ENCODE data around the gene KRT81.
A peak's percentile ranks its signal among the peaks of the same experiment; 100 is the strongest.

The KRT81 gene

DNA sequence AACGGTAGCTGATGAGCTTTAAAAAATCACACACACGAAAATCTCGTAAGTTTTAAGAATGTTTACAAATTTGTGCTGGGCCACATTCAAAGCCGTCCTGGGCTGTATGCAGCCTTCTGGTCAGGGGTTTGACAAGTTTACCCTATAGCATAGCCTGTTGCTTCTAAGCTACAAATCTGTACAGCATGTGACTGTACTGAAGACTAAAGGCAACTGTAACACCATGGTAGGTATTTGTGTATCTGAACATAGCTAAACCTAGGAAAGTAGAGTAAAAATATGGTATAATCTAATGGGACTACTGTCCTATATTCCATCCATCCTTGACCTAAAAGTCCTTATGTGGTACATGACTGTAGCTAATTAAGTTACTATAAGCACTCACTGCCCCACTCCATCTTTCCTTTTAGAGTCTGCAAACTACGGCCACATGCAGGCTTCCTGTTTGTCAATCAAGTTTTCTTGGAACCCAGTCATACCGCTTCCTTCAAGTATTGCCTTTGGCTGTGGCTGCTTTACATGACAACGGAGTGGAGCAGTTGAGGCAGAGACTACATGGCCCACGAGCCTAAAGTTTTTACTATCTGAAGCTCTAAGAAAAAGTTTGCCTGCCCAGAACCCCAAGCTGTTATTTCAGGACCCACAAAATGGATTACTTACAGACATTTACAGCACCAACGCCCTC is 39.8 kb downstream of the KRT81 start:
- Histone ChIP-seq H3K27ac (ENCODE audit: low read depth, low read length) (no peak overlapping the region), H3K27me3 (ENCODE audit: control insufficient read depth, insufficient read depth, low read length) (peaks cover 89% of the 10 kb centered on the region)

DNA sequence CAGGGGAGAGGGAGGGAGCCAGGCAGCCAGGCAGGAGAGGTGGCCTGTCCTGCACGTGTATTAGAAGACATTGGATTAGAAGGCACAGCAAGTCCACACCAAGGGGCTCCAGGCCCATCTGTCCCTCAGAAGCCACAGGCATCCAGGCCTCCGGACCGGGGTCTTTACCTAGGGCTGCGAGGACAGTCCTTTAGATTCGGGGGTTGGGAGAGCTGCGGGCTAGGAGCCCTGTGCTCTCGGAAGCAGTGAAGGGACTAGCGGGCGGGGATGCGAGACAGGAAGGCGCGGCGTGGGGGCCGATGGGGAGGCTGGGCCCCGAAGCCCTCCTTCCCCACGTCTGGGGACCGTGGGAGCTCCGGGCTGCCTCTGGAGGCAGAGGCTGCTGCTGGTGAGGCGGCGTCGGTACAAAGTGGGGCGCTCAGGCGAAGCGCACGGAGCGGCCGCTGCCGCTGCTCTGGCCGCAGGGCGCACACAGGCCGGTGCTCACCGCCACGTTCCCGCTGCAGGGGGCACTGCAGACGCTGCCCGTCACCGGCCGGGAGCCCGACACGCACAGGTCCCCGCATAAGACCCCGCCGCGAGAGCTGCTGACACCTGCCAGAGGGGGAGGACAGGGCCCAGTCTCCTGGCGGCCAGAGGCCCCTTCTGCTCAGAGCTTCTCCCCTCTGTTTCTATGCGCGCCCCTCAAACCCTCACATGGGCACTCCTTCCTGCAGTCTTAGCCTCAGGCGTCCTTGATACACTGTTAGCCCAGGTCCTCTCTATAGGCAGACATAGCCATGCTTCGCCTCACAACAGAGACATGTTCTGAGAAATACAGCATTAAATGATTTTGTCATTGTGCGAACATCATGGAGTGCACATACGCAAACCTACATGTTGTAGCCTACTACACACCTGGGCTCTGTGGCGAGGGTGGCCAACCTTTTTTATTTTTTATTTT is 41.0 kb downstream of the KRT81 start:
- Histone ChIP-seq H3K4me3 (ENCODE audit: low read depth, low read length) (peak overlapping the region; percentile 37), H3K27ac (ENCODE audit: low read depth, low read length) (no peak overlapping the region), H3K4me1 (ENCODE audit: control insufficient read depth, insufficient read depth, low read length) (peaks cover 19% of the 10 kb centered on the region; the same call in 1 of the 2 replicates), H3K36me3 (ENCODE audit: control insufficient read depth, insufficient read depth, low read length) (no peaks in the 10 kb centered on the region), H3K27me3 (ENCODE audit: control insufficient read depth, insufficient read depth, low read length) (peaks cover 87% of the 10 kb centered on the region), H3K9me3 (ENCODE audit: control insufficient read depth, insufficient read depth, low read depth, low read length) (no peaks in the 10 kb centered on the region), H3K9ac (ENCODE audit: low read length) (no peak overlapping the region)

More for the DNA sequence above, 39.8 kb downstream of the KRT81 start:
- Histone ChIP-seq H3K4me1 (ENCODE audit: control insufficient read depth, insufficient read depth, low read length) (peaks cover 22% of the 10 kb centered on the region; the same call in 1 of the 2 replicates), H3K36me3 (ENCODE audit: control insufficient read depth, insufficient read depth, low read length) (no peaks in the 10 kb centered on the region), H3K4me3 (ENCODE audit: low read depth, low read length) (no peak overlapping the region), H3K9ac (ENCODE audit: low read length) (no peak overlapping the region), H3K9me3 (ENCODE audit: control insufficient read depth, insufficient read depth, low read depth, low read length) (no peaks in the 10 kb centered on the region)

DNA sequence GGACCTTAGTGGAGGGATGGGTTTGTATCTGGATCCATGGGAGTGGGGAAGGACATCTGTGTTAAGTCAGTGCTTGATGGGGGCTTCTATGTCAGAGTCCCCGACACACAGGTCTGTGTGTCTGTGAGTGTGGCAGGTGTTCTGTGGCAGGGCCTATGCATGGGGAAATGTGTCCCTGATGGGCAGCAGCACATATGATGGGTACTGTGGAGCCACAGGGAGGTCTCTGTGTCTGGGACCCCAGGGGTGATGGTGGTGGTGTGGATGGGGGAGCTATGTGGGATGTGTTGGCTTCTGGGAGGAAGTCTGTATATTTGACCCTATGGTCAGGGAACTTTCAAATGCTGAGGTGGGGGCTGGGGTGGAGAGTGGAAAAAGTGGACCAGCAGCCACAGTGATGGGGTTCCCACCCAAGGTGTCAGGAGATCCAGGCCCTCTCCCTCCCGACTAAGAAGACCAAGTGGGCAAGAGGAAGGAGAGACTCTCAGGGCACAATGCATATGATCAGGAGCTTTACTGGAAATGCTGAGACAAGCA is 41.8 kb downstream of the KRT81 start:
- peak overlapping the region; percentile 37 for H3K4me3 ChIP-seq (ENCODE audit: low read depth, low read length)
- no peaks in the 10 kb centered on the region for H3K36me3 ChIP-seq (ENCODE audit: control insufficient read depth, insufficient read depth, low read length)
- peaks cover 20% of the 10 kb centered on the region; the same call in 1 of the 2 replicates for H3K4me1 ChIP-seq (ENCODE audit: control insufficient read depth, insufficient read depth, low read length)
- no peaks in the 10 kb centered on the region for H3K9me3 ChIP-seq (ENCODE audit: control insufficient read depth, insufficient read depth, low read depth, low read length)
- peaks cover 80% of the 10 kb centered on the region for H3K27me3 ChIP-seq (ENCODE audit: control insufficient read depth, insufficient read depth, low read length)
- no peak overlapping the region for H3K9ac ChIP-seq (ENCODE audit: low read length)
- no peak overlapping the region for H3K27ac ChIP-seq (ENCODE audit: low read depth, low read length)

DNA sequence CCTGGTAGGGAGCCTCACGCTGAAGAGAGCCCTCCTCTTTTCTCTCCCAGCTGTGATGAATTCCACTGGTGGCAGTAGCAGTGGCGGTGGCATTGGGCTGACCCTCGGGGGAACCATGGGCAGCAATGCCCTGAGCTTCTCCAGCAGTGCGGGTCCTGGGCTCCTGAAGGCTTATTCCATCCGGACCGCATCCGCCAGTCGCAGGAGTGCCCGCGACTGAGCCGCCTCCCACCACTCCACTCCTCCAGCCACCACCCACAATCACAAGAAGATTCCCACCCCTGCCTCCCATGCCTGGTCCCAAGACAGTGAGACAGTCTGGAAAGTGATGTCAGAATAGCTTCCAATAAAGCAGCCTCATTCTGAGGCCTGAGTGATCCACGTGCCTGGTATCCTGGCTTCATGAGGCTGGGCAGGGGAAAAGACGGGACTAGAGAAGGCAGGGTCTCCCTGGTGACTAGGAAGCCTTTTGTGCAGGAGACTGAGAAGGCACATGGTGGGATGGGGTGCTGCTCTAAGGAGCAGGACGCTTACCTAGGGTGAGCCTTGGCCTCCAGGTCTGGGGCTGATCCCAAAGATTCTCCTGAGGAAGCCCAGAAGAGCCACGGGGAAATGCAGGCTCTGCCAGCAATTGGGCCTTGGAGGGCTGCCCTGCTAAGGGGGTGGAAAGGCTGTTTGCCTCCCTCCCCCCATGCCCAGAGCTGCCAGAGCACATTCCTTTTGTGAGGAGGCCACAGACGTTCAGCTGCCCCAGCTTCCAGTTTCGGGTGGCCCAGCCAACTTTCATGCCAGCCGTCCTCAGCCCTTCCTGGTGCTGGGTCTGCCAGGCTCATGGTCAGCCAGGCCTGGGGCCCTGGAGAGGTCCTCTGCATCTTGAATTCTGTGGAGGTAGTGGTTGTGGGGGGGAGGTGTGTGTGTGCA is 42.5 kb downstream of the KRT81 start:
- H3K27ac ChIP-seq (ENCODE audit: low read depth, low read length), result no peak overlapping the region
- H3K9me3 ChIP-seq (ENCODE audit: control insufficient read depth, insufficient read depth, low read depth, low read length), result no peaks in the 10 kb centered on the region
- peaks cover 28% of the 10 kb centered on the region; the same call in 1 of the 2 replicates for H3K4me1 ChIP-seq (ENCODE audit: control insufficient read depth, insufficient read depth, low read length)
- no peaks in the 10 kb centered on the region for H3K36me3 ChIP-seq (ENCODE audit: control insufficient read depth, insufficient read depth, low read length)
- no peak overlapping the region for H3K4me3 ChIP-seq (ENCODE audit: low read depth, low read length)
- H3K9ac ChIP-seq (ENCODE audit: low read length), result no peak overlapping the region
- peaks cover 72% of the 10 kb centered on the region for H3K27me3 ChIP-seq (ENCODE audit: control insufficient read depth, insufficient read depth, low read length)

DNA sequence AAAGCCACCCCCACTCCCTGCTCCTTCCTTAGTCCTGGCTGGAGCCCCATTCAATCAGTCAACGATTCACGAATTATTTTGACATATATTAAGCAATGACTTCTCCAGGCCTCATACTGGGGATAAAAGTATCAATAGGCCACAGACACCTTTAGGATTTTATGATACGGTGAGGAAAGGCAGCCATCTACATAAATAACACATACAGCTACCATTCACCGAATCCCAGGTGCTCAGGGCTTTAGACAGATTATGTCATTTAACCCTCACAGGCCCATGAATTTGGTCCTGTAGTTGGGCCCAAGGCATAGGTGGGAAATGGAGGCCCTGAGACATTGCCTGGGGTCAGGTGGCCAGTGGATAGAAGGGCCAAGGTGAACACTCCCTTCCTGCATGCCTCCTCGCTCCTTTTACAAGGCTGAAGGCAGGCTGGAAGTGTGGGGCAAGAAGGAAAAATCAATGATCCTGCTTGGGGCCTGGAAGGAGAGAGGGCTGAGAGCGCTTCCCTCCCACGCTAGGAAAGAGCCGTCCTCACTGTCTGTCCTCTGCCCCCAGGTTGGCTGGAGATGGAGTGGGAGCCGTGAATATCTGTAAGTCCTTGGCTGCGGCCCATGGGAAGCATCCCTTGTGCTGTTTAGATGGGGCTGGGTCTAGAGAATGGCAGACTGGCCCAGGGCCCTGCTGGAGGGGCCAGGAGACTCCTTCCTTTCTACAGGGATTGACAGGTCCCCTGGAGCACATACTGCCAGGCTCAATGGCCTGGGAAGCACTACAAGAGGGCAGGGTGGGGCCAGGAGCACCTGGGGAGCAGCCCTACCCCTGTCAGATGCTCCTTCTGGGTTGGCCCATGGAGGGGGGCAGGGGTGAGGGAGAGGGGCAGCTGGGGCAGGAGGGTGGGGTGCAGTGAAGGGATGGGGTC is 43.5 kb downstream of the KRT81 start:
- peaks cover 34% of the 10 kb centered on the region; the same call in 1 of the 2 replicates for H3K4me1 ChIP-seq (ENCODE audit: control insufficient read depth, insufficient read depth, low read length)

DNA sequence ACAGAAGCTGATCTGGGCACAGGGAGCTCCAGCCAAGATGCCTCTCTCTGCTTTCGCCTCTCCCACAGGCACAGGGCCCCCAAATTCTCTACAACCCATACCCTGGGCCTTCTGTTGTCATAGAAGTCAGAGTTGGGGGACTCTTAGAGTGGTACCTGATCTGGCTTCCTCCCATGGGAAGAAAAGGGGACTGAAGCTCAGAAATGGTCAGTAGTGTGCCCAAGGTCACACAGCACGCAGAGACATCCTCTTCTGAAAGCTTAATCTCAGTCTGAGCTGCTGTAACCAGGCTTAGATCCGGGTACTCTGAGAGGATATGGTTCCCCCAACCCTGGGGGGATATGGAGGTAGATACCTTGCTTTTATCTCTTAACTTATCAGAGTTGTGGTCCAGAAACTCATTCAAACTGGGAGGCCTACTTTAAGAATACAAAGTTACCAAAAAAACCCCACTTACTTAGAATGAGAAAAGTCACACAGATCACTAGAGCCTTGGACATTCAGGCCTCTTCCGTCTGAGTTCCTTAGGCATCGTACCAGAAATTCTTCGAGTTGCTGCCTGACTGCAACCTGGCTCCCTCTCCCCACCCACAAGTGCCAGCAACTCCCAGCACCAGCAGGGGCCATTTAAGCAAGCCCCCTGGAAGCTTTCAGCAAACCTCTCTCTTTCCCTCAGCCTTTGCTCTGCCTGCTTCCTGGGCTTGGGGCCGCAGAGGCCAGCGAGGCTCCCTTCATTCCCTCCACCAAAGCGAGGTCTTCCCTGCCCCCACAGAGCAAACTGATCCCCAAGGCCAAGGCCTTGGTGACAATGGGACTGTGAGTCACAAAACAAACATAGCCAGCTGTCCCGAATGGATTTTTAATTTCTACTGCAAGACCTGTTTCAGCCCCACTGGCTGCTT is 44.4 kb downstream of the KRT81 start:
- H3K36me3 ChIP-seq (ENCODE audit: control insufficient read depth, insufficient read depth, low read length), result no peaks in the 10 kb centered on the region
- peaks cover 34% of the 10 kb centered on the region; the same call in 1 of the 2 replicates for H3K4me1 ChIP-seq (ENCODE audit: control insufficient read depth, insufficient read depth, low read length)
- no peak overlapping the region for H3K9ac ChIP-seq (ENCODE audit: low read length)
- no peak overlapping the region for H3K27ac ChIP-seq (ENCODE audit: low read depth, low read length)
- H3K27me3 ChIP-seq (ENCODE audit: control insufficient read depth, insufficient read depth, low read length), result peaks cover 55% of the 10 kb centered on the region
- no peaks in the 10 kb centered on the region for H3K9me3 ChIP-seq (ENCODE audit: control insufficient read depth, insufficient read depth, low read depth, low read length)
- H3K4me3 ChIP-seq (ENCODE audit: low read depth, low read length), result no peak overlapping the region

More for the DNA sequence above, 43.5 kb downstream of the KRT81 start:
- H3K9me3 ChIP-seq (ENCODE audit: control insufficient read depth, insufficient read depth, low read depth, low read length), result no peaks in the 10 kb centered on the region
- no peaks in the 10 kb centered on the region for H3K36me3 ChIP-seq (ENCODE audit: control insufficient read depth, insufficient read depth, low read length)
- no peak overlapping the region for H3K9ac ChIP-seq (ENCODE audit: low read length)
- H3K4me3 ChIP-seq (ENCODE audit: low read depth, low read length), result no peak overlapping the region
- H3K27ac ChIP-seq (ENCODE audit: low read depth, low read length), result no peak overlapping the region
- H3K27me3 ChIP-seq (ENCODE audit: control insufficient read depth, insufficient read depth, low read length), result peaks cover 64% of the 10 kb centered on the region

DNA sequence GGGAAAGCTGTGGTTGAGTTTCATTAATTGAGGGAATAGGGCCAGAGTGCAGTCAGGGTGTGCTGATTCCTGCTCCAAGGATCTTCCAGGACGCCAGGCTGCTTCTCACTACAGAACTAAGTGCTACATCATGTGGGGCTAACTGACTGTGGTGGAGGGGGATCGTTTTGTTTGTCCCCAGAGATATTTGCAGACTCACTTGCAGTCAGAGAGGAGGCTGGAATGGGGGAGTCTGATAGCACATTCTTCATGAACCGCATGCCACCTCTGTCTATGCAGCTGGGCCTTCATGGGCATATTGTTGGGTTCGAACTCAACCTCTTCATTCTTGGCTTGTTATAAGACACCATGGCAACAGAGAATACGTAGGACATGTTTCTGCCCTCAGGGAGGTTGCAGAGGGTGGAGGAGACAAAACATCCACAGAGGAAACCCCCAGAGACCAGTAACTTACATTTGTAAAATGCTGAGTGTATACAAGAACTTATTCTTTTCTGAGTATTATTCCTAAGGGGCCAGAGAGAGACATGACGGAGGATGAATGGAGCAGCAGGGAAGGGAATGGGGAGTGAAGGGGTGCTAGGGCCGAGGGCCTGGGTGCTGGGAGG is 45.3 kb downstream of the KRT81 start:
- peaks cover 37% of the 10 kb centered on the region; the same call in 1 of the 2 replicates for H3K4me1 ChIP-seq (ENCODE audit: control insufficient read depth, insufficient read depth, low read length)

DNA sequence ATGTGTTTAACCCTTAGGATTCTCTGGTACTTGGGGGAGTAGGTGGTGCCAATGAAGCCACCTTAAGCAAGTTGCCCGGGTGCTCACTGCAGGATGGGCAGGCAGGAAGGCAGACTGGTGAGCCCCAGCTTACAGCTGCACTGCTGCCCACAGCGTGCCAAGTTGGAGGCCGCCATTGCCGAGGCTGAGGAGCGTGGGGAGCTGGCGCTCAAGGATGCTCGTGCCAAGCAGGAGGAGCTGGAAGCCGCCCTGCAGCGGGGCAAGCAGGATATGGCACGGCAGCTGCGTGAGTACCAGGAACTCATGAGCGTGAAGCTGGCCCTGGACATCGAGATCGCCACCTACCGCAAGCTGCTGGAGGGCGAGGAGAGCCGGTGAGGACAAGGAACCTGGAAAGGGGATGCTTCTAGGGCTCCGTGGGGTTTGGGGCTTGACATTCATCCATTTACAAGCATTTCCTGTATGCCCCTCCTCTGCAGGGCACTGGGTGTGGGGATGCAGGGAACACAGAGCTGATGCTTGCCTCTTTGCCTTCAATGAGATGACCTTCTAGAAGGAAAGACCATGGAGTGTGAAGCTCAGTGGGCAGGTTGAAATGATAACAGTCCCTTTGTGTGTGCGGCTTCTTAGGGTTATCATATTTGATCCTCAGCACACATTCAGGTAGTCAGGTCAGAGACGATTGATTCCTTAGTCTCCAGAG is 45.9 kb downstream of the KRT81 start:
- Histone ChIP-seq H3K9ac (ENCODE audit: low read length) (no peak overlapping the region), H3K4me1 (ENCODE audit: control insufficient read depth, insufficient read depth, low read length) (peaks cover 37% of the 10 kb centered on the region; the same call in 1 of the 2 replicates), H3K9me3 (ENCODE audit: control insufficient read depth, insufficient read depth, low read depth, low read length) (no peaks in the 10 kb centered on the region), H3K36me3 (ENCODE audit: control insufficient read depth, insufficient read depth, low read length) (no peaks in the 10 kb centered on the region), H3K4me3 (ENCODE audit: low read depth, low read length) (no peak overlapping the region), H3K27ac (ENCODE audit: low read depth, low read length) (no peak overlapping the region), H3K27me3 (ENCODE audit: control insufficient read depth, insufficient read depth, low read length) (peaks cover 40% of the 10 kb centered on the region)

More for the DNA sequence above, 45.3 kb downstream of the KRT81 start:
- H3K9ac ChIP-seq (ENCODE audit: low read length), result no peak overlapping the region
- no peak overlapping the region for H3K27ac ChIP-seq (ENCODE audit: low read depth, low read length)
- H3K36me3 ChIP-seq (ENCODE audit: control insufficient read depth, insufficient read depth, low read length), result no peaks in the 10 kb centered on the region
- H3K4me3 ChIP-seq (ENCODE audit: low read depth, low read length), result no peak overlapping the region
- peaks cover 46% of the 10 kb centered on the region for H3K27me3 ChIP-seq (ENCODE audit: control insufficient read depth, insufficient read depth, low read length)
- no peaks in the 10 kb centered on the region for H3K9me3 ChIP-seq (ENCODE audit: control insufficient read depth, insufficient read depth, low read depth, low read length)
